OCI-LY7 (cell line): ENCODE data around the gene H6PD. TPM values are rescaled to one million over a fixed set of nuclear protein-coding genes. Genes with fewer than 3 reads are reported as not detected.

Experiments
- BruUV-seq: library from RNA; stranded (reverse); fragments of 400-500 nt; replicated peaks from 2 replicates; lab custom pipeline; 2021; lab: Mats Ljungman, UMichigan
- CTCF ChIA-PET: fragments of 300-600 bp; sonication (Branson Sonifier 250); formaldehyde crosslinking; loops from one replicate; lab custom pipeline; 2022; ENCODE audit warnings: antibody characterized with exemption; ENCODE audit not compliant: unreplicated experiment; lab: Charles Lee
- POLR2A ChIA-PET: fragments of 300-600 bp; sonication (Branson Sonifier 250); formaldehyde crosslinking; loops from one replicate; lab custom pipeline; 2022; ENCODE audit warnings: antibody characterized with exemption; lab: Charles Lee
- DNase-seq: peaks from one replicate; pipeline ENCODE4 v3.0.0-alpha.2; 2015; ENCODE audit warnings: low spot score
- H2AFZ ChIP-seq: fragments of 200-600 bp; sonication (generic), shearing (Covaris generic); 2 replicates; pipeline ENCODE4 v1.6.1; 2014; ENCODE audit warnings: mild to moderate bottlenecking, antibody characterized with exemption, low read length, moderate library complexity
- H3K27ac ChIP-seq: fragments of 200-600 bp; sonication (generic); 2 replicates; pipeline ENCODE4 v1.5.1; 2014; ENCODE audit warnings: mixed run types, low read depth, mild to moderate bottlenecking, moderate library complexity, low read length, inconsistent platforms; ENCODE audit not compliant: poor library complexity, severe bottlenecking
- H3K36me3 ChIP-seq: fragments of 200-600 bp; sonication (generic); 2 replicates; pipeline ENCODE4 v1.6.1; 2014; ENCODE audit warnings: mild to moderate bottlenecking, antibody characterized with exemption, low read length, moderate library complexity, mixed read lengths; ENCODE audit not compliant: insufficient read depth
- H3K4me1 ChIP-seq: fragments of 200-600 bp; sonication (generic); 2 replicates; pipeline ENCODE4 v1.5.1; 2014; ENCODE audit warnings: mild to moderate bottlenecking, low read length; ENCODE audit not compliant: insufficient read depth, poor library complexity, severe bottlenecking
- H3K4me2 ChIP-seq: fragments of 200-600 bp; sonication (generic); 2 replicates; pipeline ENCODE4 v1.6.1; 2014; ENCODE audit warnings: mild to moderate bottlenecking, low read length
- H3K4me3 ChIP-seq: fragments of 200-600 bp; sonication (generic); 2 replicates; pipeline ENCODE4 v1.5.1; 2014; ENCODE audit warnings: mild to moderate bottlenecking, low read depth, low read length; ENCODE audit not compliant: poor library complexity, severe bottlenecking
- H3K79me2 ChIP-seq: fragments of 200-600 bp; sonication (generic); 2 replicates; pipeline ENCODE4 v1.6.1; 2016; ENCODE audit warnings: low read depth, mild to moderate bottlenecking, low read length, moderate library complexity, mixed read lengths; ENCODE audit not compliant: insufficient read depth
- H3K9me2 ChIP-seq: fragments of 200-600 bp; sonication (generic); 2 replicates; pipeline ENCODE4 v1.6.1; 2016; ENCODE audit warnings: mild to moderate bottlenecking, low read length, mixed read lengths; ENCODE audit not compliant: insufficient read depth
- H3K9me3 ChIP-seq: fragments of 200-600 bp; sonication (generic); 2 replicates; pipeline ENCODE4 v1.6.1; 2014; ENCODE audit warnings: mild to moderate bottlenecking, mixed run types, low read length, mixed read lengths
- H4K20me1 ChIP-seq: fragments of 200-600 bp; sonication (generic); 2 replicates; pipeline ENCODE4 v1.6.1; 2014; ENCODE audit warnings: mild to moderate bottlenecking, antibody characterized with exemption, low read length, moderate library complexity, mixed read lengths; ENCODE audit not compliant: insufficient read depth
- CTCF ChIP-seq: fragments of 200-600 bp; sonication (generic); conservative IDR thresholded peaks from 2 replicates; pipeline ENCODE4 v1.5.1; 2014; ENCODE audit warnings: mild to moderate bottlenecking, antibody characterized with exemption, low read length, moderate library complexity, mixed read lengths
- EZH2phosphoT487 ChIP-seq: fragments of 200-600 bp; sonication (generic); IDR thresholded peaks from 2 replicates; pipeline ENCODE4 v1.6.1; 2018; ENCODE audit warnings: low read depth, borderline replicate concordance, mild to moderate bottlenecking, mixed run types, antibody characterized with exemption, low read length, moderate library complexity, mixed read lengths
- intact Hi-C: fragments of 100-400 bp; cut with micrococcal nuclease; formaldehyde crosslinking; loops from one replicate; pipeline ENCODE4 v1.10.0; 2022; ENCODE audit not compliant: unreplicated experiment
- total RNA-seq, 2 experiments: library from RNA; depleted of rRNA in 1 of 2; stranded (reverse); fragments of >200 nt in 1 of 2; shearing (Covaris generic) in 1 of 2; gene quantifications; 2 replicates each; pipeline ENCODE4 v1.2.3, GENCODE V29; 2014 to 2022

H6PD gene
- total RNA-seq, 2 experiments from 2014 or later: 8.5 to 22.1 TPM

DNA sequence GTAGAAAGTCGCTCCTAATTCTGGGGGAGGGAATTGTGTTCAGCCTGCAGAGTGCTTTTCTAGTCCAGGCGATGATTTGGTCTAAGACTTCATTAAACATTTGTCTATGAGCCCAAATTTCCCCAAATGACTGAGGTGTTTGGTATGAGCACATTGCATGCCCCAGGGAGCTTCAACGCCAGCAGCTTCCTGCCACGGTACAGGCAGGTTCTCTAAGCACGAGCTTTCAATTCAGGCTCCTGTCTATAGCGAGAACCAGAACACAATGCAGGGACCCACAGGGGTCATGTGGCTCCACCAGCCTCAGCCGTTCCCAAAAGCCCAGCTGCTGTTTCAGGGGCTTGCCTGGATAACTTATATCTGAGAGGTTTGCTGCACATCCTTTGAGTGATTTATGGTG, 34.1 kb upstream of the H6PD start:
- H3K4me3 ChIP-seq: no peak overlapping the region
- intact Hi-C loops: no loop called here
- H3K9me2 ChIP-seq: no peaks in the 10 kb centered on the region
- H3K4me2 ChIP-seq: no peak overlapping the region
- no TSS peak for BruUV-seq
- POLR2A ChIA-PET: interaction anchor here (0.6 kb wide), 2 partner anchors 52 to 1160 kb away, joined by 3 read pairs; no protein-coding TSS in a partner anchor
- H2AFZ ChIP-seq: no peak overlapping the region
- no peaks in the 10 kb centered on the region for H3K36me3 ChIP-seq
- TF ChIP-seq CTCF (no peak), EZH2phosphoT487 (no peak)
- no peaks in the 10 kb centered on the region for H3K9me3 ChIP-seq
- H3K4me1 ChIP-seq: peaks cover 3% of the 10 kb centered on the region
- no peak for DNase-seq
- H4K20me1 ChIP-seq: no peaks in the 10 kb centered on the region
- H3K27ac ChIP-seq: no peak overlapping the region
- CTCF ChIA-PET: no interaction called here
- H3K79me2 ChIP-seq: no peaks in the 10 kb centered on the region

- H3K79me2 ChIP-seq: no peaks in the 10 kb centered on the region
Observed at GRCh38 chr1:9201401-9202239, 33.0 kb upstream of the H6PD start.

More at GRCh38 chr1:9201401-9202239, 33.0 kb upstream of the H6PD start:
- Histone ChIP-seq H3K27ac (no peak overlapping the region), H3K4me3 (no peak overlapping the region), H3K4me2 (no peak overlapping the region), H4K20me1 (no peaks in the 10 kb centered on the region), H2AFZ (no peak overlapping the region), H3K36me3 (no peaks in the 10 kb centered on the region), H3K9me3 (no peaks in the 10 kb centered on the region), H3K9me2 (no peaks in the 10 kb centered on the region), H3K4me1 (peaks cover 3% of the 10 kb centered on the region)
- TF ChIP-seq EZH2phosphoT487 (no peak), CTCF (no peak)
- CTCF ChIA-PET: no interaction called here
- no TSS peak for BruUV-seq
- DNase-seq: no peak
- intact Hi-C loops: no loop called here
- POLR2A ChIA-PET: interaction anchor here (0.5 to 1.2 kb wide), 5 partner anchors 22 to 355 kb away, joined by 3 to 6 read pairs (median 4); no protein-coding TSS in a partner anchor
